OCI-LY1 (cell line): ENCODE results near the gene ZNF583.

Source experiments
- H2AFZ ChIP-seq: fragments of 200-600 bp; sonication (generic), shearing (Covaris generic); 2 replicates; pipeline ENCODE4 v1.6.0; 2014; ENCODE audit warnings: antibody characterized with exemption, mild to moderate bottlenecking, low read length
- H3F3A ChIP-seq: fragments of 200-600 bp; sonication (generic), shearing (Covaris generic); 2 replicates; pipeline ENCODE4 v1.6.0; 2014; ENCODE audit warnings: mild to moderate bottlenecking, antibody characterized with exemption, low read length, moderate library complexity; ENCODE audit not compliant: insufficient read depth
- H3K27ac ChIP-seq: fragments of 200-600 bp; sonication (generic); 2 replicates; pipeline ENCODE4 v1.5.1; 2014; ENCODE audit warnings: low read length, mixed run types, mild to moderate bottlenecking, low read depth; ENCODE audit not compliant: poor library complexity, severe bottlenecking
- H3K27me3 ChIP-seq: fragments of 200-600 bp; sonication (generic); 2 replicates; pipeline ENCODE4 v1.6.0; 2014; ENCODE audit warnings: antibody characterized with exemption, mild to moderate bottlenecking, low read length, moderate library complexity; ENCODE audit not compliant: insufficient read depth
- H3K36me3 ChIP-seq: fragments of 200-600 bp; sonication (generic); 2 replicates; pipeline ENCODE4 v1.6.1; 2014; ENCODE audit warnings: mild to moderate bottlenecking, antibody characterized with exemption, low read length, moderate library complexity, mixed read lengths; ENCODE audit not compliant: insufficient read depth
- H3K4me1 ChIP-seq: fragments of 200-600 bp; sonication (generic); 2 replicates; pipeline ENCODE4 v1.5.1; 2014; ENCODE audit warnings: mild to moderate bottlenecking, low read length, moderate library complexity; ENCODE audit not compliant: insufficient read depth, severe bottlenecking
- H3K4me2 ChIP-seq: fragments of 200-600 bp; sonication (generic), shearing (Covaris generic); 2 replicates; pipeline ENCODE4 v1.6.1; 2014; ENCODE audit warnings: low read length
- H3K4me3 ChIP-seq: fragments of 200-600 bp; sonication (generic); 2 replicates; pipeline ENCODE4 v1.5.1; 2014; ENCODE audit warnings: low read length, low read depth, mild to moderate bottlenecking, mixed read lengths; ENCODE audit not compliant: poor library complexity, severe bottlenecking
- H3K79me2 ChIP-seq: fragments of 200-600 bp; shearing (Covaris generic); 2 replicates; pipeline ENCODE4 v1.6.1; 2016; ENCODE audit warnings: mixed run types, low read length, mixed read lengths; ENCODE audit not compliant: insufficient read depth
- H3K9ac ChIP-seq: fragments of 200-600 bp; sonication (generic), shearing (Covaris generic); 2 replicates; pipeline ENCODE4 v1.6.1; 2014; ENCODE audit warnings: mild to moderate bottlenecking, low read length, mixed read lengths
- H3K9me2 ChIP-seq: fragments of 200-600 bp; sonication (generic), shearing (Covaris generic); 2 replicates; pipeline ENCODE4 v1.6.1; 2014; ENCODE audit warnings: low read depth, mild to moderate bottlenecking, low read length, mixed read lengths
- H3K9me3 ChIP-seq: fragments of 200-600 bp; shearing (Covaris generic); 2 replicates; pipeline ENCODE4 v1.6.1; 2014; ENCODE audit warnings: low read length, mixed read lengths
- H4K20me1 ChIP-seq: fragments of 200-600 bp; sonication (generic), shearing (Covaris generic); 2 replicates; pipeline ENCODE4 v1.6.0; 2016; ENCODE audit warnings: mild to moderate bottlenecking, low read length; ENCODE audit not compliant: insufficient read depth
- EZH2 ChIP-seq: fragments of 200-600 bp; sonication (generic), shearing (Covaris generic); IDR thresholded peaks from 2 replicates; pipeline ENCODE4 v1.8.0; 2017; ENCODE audit warnings: borderline replicate concordance, mixed run types, mild to moderate bottlenecking, antibody characterized with exemption, low read length, moderate library complexity, mixed read lengths
- TF ChIP-seq, protein P1 (sequence below): fragments of 200-600 bp; sonication (generic), shearing (Covaris generic); IDR thresholded peaks from 2 replicates; pipeline ENCODE4 v1.5.1; 2017; ENCODE audit warnings: mild to moderate bottlenecking, antibody characterized with exemption, low read length, moderate library complexity, mixed read lengths

The ZNF583 gene

GRCh38 chr19:56360841-56361240 lies 43.3 kb upstream of the ZNF583 start:
- TF ChIP-seq, protein P1, sequence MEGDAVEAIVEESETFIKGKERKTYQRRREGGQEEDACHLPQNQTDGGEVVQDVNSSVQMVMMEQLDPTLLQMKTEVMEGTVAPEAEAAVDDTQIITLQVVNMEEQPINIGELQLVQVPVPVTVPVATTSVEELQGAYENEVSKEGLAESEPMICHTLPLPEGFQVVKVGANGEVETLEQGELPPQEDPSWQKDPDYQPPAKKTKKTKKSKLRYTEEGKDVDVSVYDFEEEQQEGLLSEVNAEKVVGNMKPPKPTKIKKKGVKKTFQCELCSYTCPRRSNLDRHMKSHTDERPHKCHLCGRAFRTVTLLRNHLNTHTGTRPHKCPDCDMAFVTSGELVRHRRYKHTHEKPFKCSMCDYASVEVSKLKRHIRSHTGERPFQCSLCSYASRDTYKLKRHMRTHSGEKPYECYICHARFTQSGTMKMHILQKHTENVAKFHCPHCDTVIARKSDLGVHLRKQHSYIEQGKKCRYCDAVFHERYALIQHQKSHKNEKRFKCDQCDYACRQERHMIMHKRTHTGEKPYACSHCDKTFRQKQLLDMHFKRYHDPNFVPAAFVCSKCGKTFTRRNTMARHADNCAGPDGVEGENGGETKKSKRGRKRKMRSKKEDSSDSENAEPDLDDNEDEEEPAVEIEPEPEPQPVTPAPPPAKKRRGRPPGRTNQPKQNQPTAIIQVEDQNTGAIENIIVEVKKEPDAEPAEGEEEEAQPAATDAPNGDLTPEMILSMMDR, result no peak
- no peak for TF ChIP-seq EZH2
- Histone ChIP-seq H3K4me3 (no peak overlapping the region), H4K20me1 (no peaks in the 10 kb centered on the region), H3K27me3 (no peaks in the 10 kb centered on the region), H3K27ac (no peak overlapping the region), H3K4me1 (no peaks in the 10 kb centered on the region), H3K79me2 (no peaks in the 10 kb centered on the region), H3F3A (no peaks in the 10 kb centered on the region), H3K9me2 (no peaks in the 10 kb centered on the region), H3K9me3 (no peaks in the 10 kb centered on the region), H3K4me2 (no peak overlapping the region), H3K9ac (no peak overlapping the region), H3K36me3 (no peaks in the 10 kb centered on the region), H2AFZ (no peak overlapping the region)

GRCh38 chr19:56367829-56368711 lies 36.1 kb upstream of the ZNF583 start:
- H3K9me3 ChIP-seq, result no peaks in the 10 kb centered on the region
- H3K9me2 ChIP-seq, result no peaks in the 10 kb centered on the region
- no peak overlapping the region for H3K4me3 ChIP-seq
- no peaks in the 10 kb centered on the region for H3F3A ChIP-seq
- no peaks in the 10 kb centered on the region for H3K4me1 ChIP-seq
- H3K27ac ChIP-seq, result no peak overlapping the region
- no peaks in the 10 kb centered on the region for H4K20me1 ChIP-seq
- no peaks in the 10 kb centered on the region for H3K79me2 ChIP-seq
- no peak for TF ChIP-seq EZH2
- TF ChIP-seq, protein P1, result no peak
- H3K9ac ChIP-seq, result no peak overlapping the region
- no peak overlapping the region for H3K4me2 ChIP-seq
- no peaks in the 10 kb centered on the region for H3K36me3 ChIP-seq
- no peaks in the 10 kb centered on the region for H3K27me3 ChIP-seq
- no peak overlapping the region for H2AFZ ChIP-seq

- Histone ChIP-seq H3K4me1 (no peaks in the 10 kb centered on the region), H3K4me2 (no peak overlapping the region), H3K36me3 (no peaks in the 10 kb centered on the region), H3K9me2 (no peaks in the 10 kb centered on the region), H4K20me1 (no peaks in the 10 kb centered on the region), H3K4me3 (no peak overlapping the region), H3K9ac (no peak overlapping the region), H3K27ac (no peak overlapping the region), H3K27me3 (no peaks in the 10 kb centered on the region), H3K9me3 (no peaks in the 10 kb centered on the region), H2AFZ (no peak overlapping the region), H3F3A (no peaks in the 10 kb centered on the region), H3K79me2 (no peaks in the 10 kb centered on the region)
- TF ChIP-seq EZH2, result no peak
- TF ChIP-seq, protein P1, result no peak
Measured at GRCh38 chr19:56369886-56370676, 34.1 kb upstream of the ZNF583 start.
